Endothelial cell of umbilical vein (primary cell): ENCODE results near the gene ADAMTS19. TPM values are rescaled to one million over a fixed set of nuclear protein-coding genes. Genes with fewer than 3 reads are reported as not detected.

Experiments
- BruUV-seq: library from RNA; stranded (reverse); fragments of 400-500 nt; replicated peaks from 2 replicates; lab custom pipeline; 2021; lab: Mats Ljungman, UMichigan
- CTCF ChIA-PET: fragments of 300-600, 350-600 bp; sonication (Branson Sonifier 250); formaldehyde crosslinking; loops from one replicate; lab custom pipeline; 2021; ENCODE audit warnings: antibody characterized with exemption, inconsistent platforms; lab: Charles Lee
- POLR2A ChIA-PET: fragments of 300-600, 350-600 bp; sonication (Branson Sonifier 250); formaldehyde crosslinking; loops from one replicate; lab custom pipeline; 2021; ENCODE audit warnings: antibody characterized with exemption, inconsistent platforms; lab: Charles Lee
- DNase-seq: peaks from one replicate; pipeline ENCODE4 v3.0.0-alpha.2; 2011; ENCODE audit warnings: low read depth, low spot score
- FAIRE-seq: peaks from 2 replicates; lab custom pipeline; 2011; peaks lifted over from hg19 to GRCh38; lab: Jason Lieb, UNC
- H2AFZ ChIP-seq: 2 replicates; pipeline ENCODE4 v1.6.0; 2012; ENCODE audit warnings: low read depth, low read length, control low read depth, inconsistent platforms
- H3K27ac ChIP-seq: 2 replicates; pipeline ENCODE4 v1.5.1; 2011; ENCODE audit warnings: low read depth, mild to moderate bottlenecking, control low read depth, low read length, moderate library complexity; ENCODE audit not compliant: insufficient read depth
- H3K27me3 ChIP-seq, 2 experiments: 2 replicates each; pipeline versions ENCODE4 v1.6.0 to v1.6.1; 2011; ENCODE audit warnings: low read length in 2 of 2, mixed read lengths in 1 of 2; ENCODE audit not compliant: control insufficient read depth in 2 of 2, insufficient read depth in 2 of 2
- H3K36me3 ChIP-seq, 2 experiments: 2 replicates in 1 of 2; 3 replicates in 1 of 2; pipeline ENCODE4 v1.5.1; 2011; ENCODE audit warnings: low read length in 2 of 2, mild to moderate bottlenecking in 1 of 2, moderate library complexity in 1 of 2; ENCODE audit not compliant: control insufficient read depth in 2 of 2, insufficient read depth in 2 of 2; ENCODE audit errors: extremely low read depth in 1 of 2
- H3K4me1 ChIP-seq: 3 replicates; pipeline ENCODE4 v1.5.1; 2011; ENCODE audit warnings: mild to moderate bottlenecking, low read length; ENCODE audit not compliant: control insufficient read depth, insufficient read depth; ENCODE audit errors: extremely low read depth
- H3K4me2 ChIP-seq: 2 replicates; pipeline ENCODE4 v1.6.1; 2011; ENCODE audit warnings: low read length, control low read depth, mixed read lengths; ENCODE audit not compliant: insufficient read depth
- H3K4me3 ChIP-seq, 3 experiments: fragments of 200-600 bp in 1 of 3; sonication (generic), shearing (Covaris generic) in 1 of 3; replicated peaks in 1 of 3; 2 replicates each; pipeline ENCODE4 v1.5.1; 2011 to 2016; ENCODE audit warnings: control low read depth in 3 of 3, low read length in 3 of 3, mild to moderate bottlenecking in 2 of 3, inconsistent platforms in 1 of 3, low read depth in 1 of 3, moderate library complexity in 1 of 3; ENCODE audit not compliant: insufficient read depth in 1 of 3
- H3K79me2 ChIP-seq: 2 replicates; pipeline ENCODE4 v1.6.0; 2012; ENCODE audit warnings: low read length, inconsistent platforms; ENCODE audit not compliant: control insufficient read depth, insufficient read depth
- H3K9ac ChIP-seq: replicated peaks from 2 replicates; pipeline ENCODE3; 2011; ENCODE audit warnings: low read length, control low read depth; ENCODE audit not compliant: insufficient read depth; ENCODE audit errors: extremely low read depth
- H3K9me1 ChIP-seq: replicated peaks from 3 replicates; pipeline ENCODE4 v1.6.0; 2011; ENCODE audit warnings: mild to moderate bottlenecking, low read length; ENCODE audit not compliant: control insufficient read depth, insufficient read depth; ENCODE audit errors: extremely low read depth
- H3K9me3 ChIP-seq: replicated peaks from 2 replicates; pipeline ENCODE4 v1.5.1; 2012; ENCODE audit warnings: low read length, inconsistent platforms; ENCODE audit not compliant: control insufficient read depth, insufficient read depth
- H4K20me1 ChIP-seq: replicated peaks from 2 replicates; pipeline ENCODE3; 2011; ENCODE audit warnings: mild to moderate bottlenecking, low read length; ENCODE audit not compliant: control insufficient read depth, insufficient read depth; ENCODE audit errors: extremely low read depth
- EZH2 ChIP-seq: IDR thresholded peaks from 2 replicates; pipeline ENCODE4 v1.6.1; 2012; ENCODE audit warnings: borderline replicate concordance, low read depth, mild to moderate bottlenecking, moderate library complexity, low read length, inconsistent platforms; ENCODE audit not compliant: severe bottlenecking
- FOS ChIP-seq: IDR thresholded peaks from 2 replicates; pipeline ENCODE4 v1.6.1; 2011; ENCODE audit warnings: mild to moderate bottlenecking, low read length, moderate library complexity, borderline replicate concordance; ENCODE audit not compliant: insufficient read depth
- GATA2 ChIP-seq: IDR thresholded peaks from 2 replicates; pipeline ENCODE4 v1.7.0; 2011; ENCODE audit warnings: low read depth, mild to moderate bottlenecking, moderate library complexity, mixed read lengths, low read length; ENCODE audit not compliant: insufficient read length, insufficient read depth
- JUN ChIP-seq: IDR thresholded peaks from 2 replicates; pipeline ENCODE4 v1.6.1; 2011; ENCODE audit warnings: borderline replicate concordance, low read depth; ENCODE audit not compliant: insufficient read length, insufficient read depth
- MYC ChIP-seq: IDR thresholded peaks from one replicate; pipeline ENCODE4 v1.6.1; 2011; ENCODE audit warnings: mild to moderate bottlenecking, low read depth, low read length
- POLR2A ChIP-seq: IDR thresholded peaks from 2 replicates; pipeline ENCODE4 v1.6.1; 2012; ENCODE audit warnings: low read depth, mild to moderate bottlenecking, control low read depth, low read length
- POLR2AphosphoS5 ChIP-seq: IDR thresholded peaks from 2 replicates; pipeline ENCODE4 v1.6.1; 2012; ENCODE audit warnings: low read depth, mild to moderate bottlenecking, control low read depth, low read length, moderate library complexity; ENCODE audit not compliant: insufficient read depth
- dilution Hi-C: fragments of 300-500 bp; cut with MboI; formaldehyde crosslinking; loops from one replicate; pipeline ENCODE4 v1.15.0; 2019; ENCODE audit warnings: low sequenced_read_pairs; ENCODE audit not compliant: extremely low pct_ligation_motif_present
- intact Hi-C: fragments of 100-400 bp; cut with micrococcal nuclease; formaldehyde crosslinking; loops from one replicate; pipeline ENCODE4 v1.10.0; 2022
- polyA plus RNA-seq, 4 experiments: library from polyadenylated mRNA; depleted of rRNA in 3 of 4; stranded (reverse) in 3 of 4; unstranded in 1 of 4; fragments of >200 nt; gene quantifications; 2 replicates each; pipeline versions ENCODE4 v1.2.1 to v1.2.3, GENCODE V29; 2011 to 2012; ENCODE audit warnings: missing spikeins in 1 of 4
- total RNA-seq: library from RNA; stranded (reverse); gene quantifications from 2 replicates; pipeline ENCODE4 v1.2.3, GENCODE V29; 2021
- TF ChIP-seq, protein P1 (sequence below): IDR thresholded peaks from 2 replicates; pipeline ENCODE4 v1.6.1; 2011; ENCODE audit not compliant: insufficient read depth, insufficient read length
- TF ChIP-seq, protein P2 (sequence below), 2 donors: IDR thresholded peaks; 1 replicate in 1 of 2; 2 replicates in 1 of 2; pipeline ENCODE4 v1.5.1; 2011; ENCODE audit warnings: low read length in 2 of 2, mild to moderate bottlenecking in 2 of 2, moderate library complexity in 2 of 2, control low read depth in 1 of 2, inconsistent platforms in 1 of 2, low read depth in 1 of 2; ENCODE audit not compliant: insufficient read depth in 1 of 2; ENCODE audit errors: extremely low read depth in 1 of 2

Gene ADAMTS19
- total and polyA plus RNA-seq, 2 donors (not counting 3 experiments of a cell fraction or from before 2014, with no cell fraction given) = not detected

DNA sequence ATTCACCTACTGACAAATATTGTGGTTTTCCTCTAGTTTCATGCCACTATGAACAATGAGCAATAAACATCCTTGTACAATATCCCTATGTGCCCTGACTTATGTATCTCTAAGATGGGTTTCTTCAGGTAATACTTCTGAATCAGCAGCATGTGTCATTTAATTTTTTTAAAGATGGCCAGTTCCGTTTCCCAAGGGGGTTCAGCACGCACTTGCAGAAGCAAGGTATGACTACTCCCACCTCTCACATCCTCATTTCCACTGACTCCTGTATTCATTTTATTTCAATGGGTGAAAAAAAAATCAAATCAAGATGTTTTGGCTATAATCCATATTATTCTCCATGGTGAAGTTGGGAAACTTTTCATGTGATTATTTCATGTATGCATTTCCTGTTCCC, 14.7 kb upstream of the ADAMTS19 start:
- Histone ChIP-seq H3K4me3 (no peak overlapping the region), H3K9me1 (no peaks in the 10 kb centered on the region), H3K27me3 (no peaks in the 10 kb centered on the region), H3K79me2 (no peaks in the 10 kb centered on the region), H4K20me1 (no peaks in the 10 kb centered on the region), H3K9ac (no peak overlapping the region), H3K9me3 (no peaks in the 10 kb centered on the region), H3K4me1 (no peaks in the 10 kb centered on the region), H2AFZ (no peak overlapping the region), H3K4me2 (no peak overlapping the region), H3K27ac (no peak overlapping the region), H3K36me3 (no peaks in the 10 kb centered on the region)
- no peak for FAIRE-seq
- no TSS peak for BruUV-seq
- ChIA-PET POLR2A (no interaction called here), CTCF (interaction anchor here (1.4 kb wide), 1 partner anchor 15 kb away, joined by 5 read pairs; the partner anchor contains the start of gene ADAMTS19)
- dilution Hi-C loops = no loop called here
- intact Hi-C loops = no loop called here
- no peak for DNase-seq
- TF ChIP-seq, protein P1, sequence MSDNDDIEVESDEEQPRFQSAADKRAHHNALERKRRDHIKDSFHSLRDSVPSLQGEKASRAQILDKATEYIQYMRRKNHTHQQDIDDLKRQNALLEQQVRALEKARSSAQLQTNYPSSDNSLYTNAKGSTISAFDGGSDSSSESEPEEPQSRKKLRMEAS = no peak
- TF ChIP-seq JUN (no peak), GATA2 (no peak), EZH2 (no peak), POLR2AphosphoS5 (no peak), POLR2A (no peak), MYC (no peak), FOS (no peak)
- TF ChIP-seq, protein P2, sequence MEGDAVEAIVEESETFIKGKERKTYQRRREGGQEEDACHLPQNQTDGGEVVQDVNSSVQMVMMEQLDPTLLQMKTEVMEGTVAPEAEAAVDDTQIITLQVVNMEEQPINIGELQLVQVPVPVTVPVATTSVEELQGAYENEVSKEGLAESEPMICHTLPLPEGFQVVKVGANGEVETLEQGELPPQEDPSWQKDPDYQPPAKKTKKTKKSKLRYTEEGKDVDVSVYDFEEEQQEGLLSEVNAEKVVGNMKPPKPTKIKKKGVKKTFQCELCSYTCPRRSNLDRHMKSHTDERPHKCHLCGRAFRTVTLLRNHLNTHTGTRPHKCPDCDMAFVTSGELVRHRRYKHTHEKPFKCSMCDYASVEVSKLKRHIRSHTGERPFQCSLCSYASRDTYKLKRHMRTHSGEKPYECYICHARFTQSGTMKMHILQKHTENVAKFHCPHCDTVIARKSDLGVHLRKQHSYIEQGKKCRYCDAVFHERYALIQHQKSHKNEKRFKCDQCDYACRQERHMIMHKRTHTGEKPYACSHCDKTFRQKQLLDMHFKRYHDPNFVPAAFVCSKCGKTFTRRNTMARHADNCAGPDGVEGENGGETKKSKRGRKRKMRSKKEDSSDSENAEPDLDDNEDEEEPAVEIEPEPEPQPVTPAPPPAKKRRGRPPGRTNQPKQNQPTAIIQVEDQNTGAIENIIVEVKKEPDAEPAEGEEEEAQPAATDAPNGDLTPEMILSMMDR (IDR thresholded peaks at IDR 0.05; ENCODE audit: extremely low read depth in 1 of 2, insufficient read depth in 1 of 2, low read depth in 1 of 2, low read length in 2 of 2) = no peak
